ENCODE data around the gene CUL1.

CUL1 gene

GRCh38 chr7:148825338-148825737 lies 126.6 kb downstream of the CUL1 start:
- H3K27ac ChIP-seq (ENCODE audit: low read depth, low read length): no peak overlapping the region
- H3K36me3 ChIP-seq (ENCODE audit: control insufficient read depth, insufficient read depth, low read length): peaks cover 46% of the 10 kb centered on the region
- no peak overlapping the region for H3K4me3 ChIP-seq (ENCODE audit: low read depth, low read length)
- no peaks in the 10 kb centered on the region for H3K9me3 ChIP-seq (ENCODE audit: control insufficient read depth, insufficient read depth, low read depth, low read length)
- H3K27me3 ChIP-seq (ENCODE audit: control insufficient read depth, insufficient read depth, low read length): no peaks in the 10 kb centered on the region
- peaks cover under 1% of the 10 kb centered on the region; the same call in 1 of the 2 replicates for H3K4me1 ChIP-seq (ENCODE audit: control insufficient read depth, insufficient read depth, low read length)
- H3K9ac ChIP-seq (ENCODE audit: low read length): no peak overlapping the region

- Histone ChIP-seq H3K36me3 (ENCODE audit: control insufficient read depth, insufficient read depth, low read length) (peaks cover 49% of the 10 kb centered on the region), H3K4me1 (ENCODE audit: control insufficient read depth, insufficient read depth, low read length) (no peaks in the 10 kb centered on the region), H3K4me3 (ENCODE audit: low read depth, low read length) (no peak overlapping the region), H3K27ac (ENCODE audit: low read depth, low read length) (no peak overlapping the region), H3K9ac (ENCODE audit: low read length) (no peak overlapping the region), H3K9me3 (ENCODE audit: control insufficient read depth, insufficient read depth, low read depth, low read length) (no peaks in the 10 kb centered on the region), H3K27me3 (ENCODE audit: control insufficient read depth, insufficient read depth, low read length) (no peaks in the 10 kb centered on the region)
Measured at GRCh38 chr7:148828965-148829364, 130.3 kb downstream of the CUL1 start.

- Histone ChIP-seq H3K27ac (ENCODE audit: low read depth, low read length) (no peak overlapping the region), H3K4me1 (ENCODE audit: control insufficient read depth, insufficient read depth, low read length) (no peaks in the 10 kb centered on the region), H3K4me3 (ENCODE audit: low read depth, low read length) (no peak overlapping the region), H3K36me3 (ENCODE audit: control insufficient read depth, insufficient read depth, low read length) (peaks cover 34% of the 10 kb centered on the region), H3K9ac (ENCODE audit: low read length) (no peak overlapping the region), H3K9me3 (ENCODE audit: control insufficient read depth, insufficient read depth, low read depth, low read length) (no peaks in the 10 kb centered on the region), H3K27me3 (ENCODE audit: control insufficient read depth, insufficient read depth, low read length) (no peaks in the 10 kb centered on the region)
Measured at GRCh38 chr7:148830897-148831692, 132.4 kb downstream of the CUL1 start.

GRCh38 chr7:148831782-148832181 lies 133.1 kb downstream of the CUL1 start:
- H3K9ac ChIP-seq (ENCODE audit: low read length): no peak overlapping the region
- H3K4me1 ChIP-seq (ENCODE audit: control insufficient read depth, insufficient read depth, low read length): no peaks in the 10 kb centered on the region
- H3K27me3 ChIP-seq (ENCODE audit: control insufficient read depth, insufficient read depth, low read length): no peaks in the 10 kb centered on the region
- peaks cover 32% of the 10 kb centered on the region for H3K36me3 ChIP-seq (ENCODE audit: control insufficient read depth, insufficient read depth, low read length)
- no peaks in the 10 kb centered on the region for H3K9me3 ChIP-seq (ENCODE audit: control insufficient read depth, insufficient read depth, low read depth, low read length)
- H3K4me3 ChIP-seq (ENCODE audit: low read depth, low read length): no peak overlapping the region
- H3K27ac ChIP-seq (ENCODE audit: low read depth, low read length): no peak overlapping the region

GRCh38 chr7:148834605-148835004 lies 135.9 kb downstream of the CUL1 start:
- Histone ChIP-seq H3K4me1 (ENCODE audit: control insufficient read depth, insufficient read depth, low read length) (no peaks in the 10 kb centered on the region), H3K4me3 (ENCODE audit: low read depth, low read length) (no peak overlapping the region), H3K27ac (ENCODE audit: low read depth, low read length) (no peak overlapping the region), H3K9me3 (ENCODE audit: control insufficient read depth, insufficient read depth, low read depth, low read length) (no peaks in the 10 kb centered on the region), H3K27me3 (ENCODE audit: control insufficient read depth, insufficient read depth, low read length) (no peaks in the 10 kb centered on the region), H3K9ac (ENCODE audit: low read length) (no peak overlapping the region), H3K36me3 (ENCODE audit: control insufficient read depth, insufficient read depth, low read length) (peaks cover 10% of the 10 kb centered on the region)

GRCh38 chr7:148835854-148836253 lies 137.2 kb downstream of the CUL1 start:
- no peak overlapping the region for H3K9ac ChIP-seq (ENCODE audit: low read length)
- H3K36me3 ChIP-seq (ENCODE audit: control insufficient read depth, insufficient read depth, low read length): peaks cover 7% of the 10 kb centered on the region
- no peaks in the 10 kb centered on the region for H3K27me3 ChIP-seq (ENCODE audit: control insufficient read depth, insufficient read depth, low read length)
- no peaks in the 10 kb centered on the region for H3K9me3 ChIP-seq (ENCODE audit: control insufficient read depth, insufficient read depth, low read depth, low read length)
- no peak overlapping the region for H3K4me3 ChIP-seq (ENCODE audit: low read depth, low read length)
- no peak overlapping the region for H3K27ac ChIP-seq (ENCODE audit: low read depth, low read length)
- no peaks in the 10 kb centered on the region for H3K4me1 ChIP-seq (ENCODE audit: control insufficient read depth, insufficient read depth, low read length)

- H3K9ac ChIP-seq (ENCODE audit: low read length): no peak overlapping the region
- no peaks in the 10 kb centered on the region for H3K27me3 ChIP-seq (ENCODE audit: control insufficient read depth, insufficient read depth, low read length)
- H3K9me3 ChIP-seq (ENCODE audit: control insufficient read depth, insufficient read depth, low read depth, low read length): no peaks in the 10 kb centered on the region
- H3K36me3 ChIP-seq (ENCODE audit: control insufficient read depth, insufficient read depth, low read length): peaks cover 7% of the 10 kb centered on the region; the same call in 1 of the 2 replicates
- H3K4me1 ChIP-seq (ENCODE audit: control insufficient read depth, insufficient read depth, low read length): no peaks in the 10 kb centered on the region
- no peak overlapping the region for H3K4me3 ChIP-seq (ENCODE audit: low read depth, low read length)
- H3K27ac ChIP-seq (ENCODE audit: low read depth, low read length): no peak overlapping the region
Measured at GRCh38 chr7:148838905-148839304, 140.2 kb downstream of the CUL1 start.

GRCh38 chr7:148847815-148848734 lies 149.4 kb downstream of the CUL1 start:
- H3K9ac ChIP-seq (ENCODE audit: low read length): no peak overlapping the region
- H3K27ac ChIP-seq (ENCODE audit: low read depth, low read length): 0 out of 2 replicates have a peak overlapping the region, but pooled peaks have one; percentile 32
- H3K4me3 ChIP-seq (ENCODE audit: low read depth, low read length): no peak overlapping the region
- peaks cover 42% of the 10 kb centered on the region for H3K4me1 ChIP-seq (ENCODE audit: control insufficient read depth, insufficient read depth, low read length)
- 0 out of 2 replicates have a peak, but pooled peaks cover 2% of the 10 kb centered on the region for H3K36me3 ChIP-seq (ENCODE audit: control insufficient read depth, insufficient read depth, low read length)
- H3K9me3 ChIP-seq (ENCODE audit: control insufficient read depth, insufficient read depth, low read depth, low read length): no peaks in the 10 kb centered on the region
- H3K27me3 ChIP-seq (ENCODE audit: control insufficient read depth, insufficient read depth, low read length): no peaks in the 10 kb centered on the region

GRCh38 chr7:148849393-148850098 lies 150.8 kb downstream of the CUL1 start:
- no peaks in the 10 kb centered on the region for H3K27me3 ChIP-seq (ENCODE audit: control insufficient read depth, insufficient read depth, low read length)
- H3K9ac ChIP-seq (ENCODE audit: low read length): no peak overlapping the region
- H3K27ac ChIP-seq (ENCODE audit: low read depth, low read length): no peak overlapping the region
- H3K4me3 ChIP-seq (ENCODE audit: low read depth, low read length): no peak overlapping the region
- peaks cover 42% of the 10 kb centered on the region for H3K4me1 ChIP-seq (ENCODE audit: control insufficient read depth, insufficient read depth, low read length)
- no peaks in the 10 kb centered on the region for H3K9me3 ChIP-seq (ENCODE audit: control insufficient read depth, insufficient read depth, low read depth, low read length)
- no peaks in the 10 kb centered on the region for H3K36me3 ChIP-seq (ENCODE audit: control insufficient read depth, insufficient read depth, low read length)

- Histone ChIP-seq H3K27me3 (ENCODE audit: control insufficient read depth, insufficient read depth, low read length) (no peaks in the 10 kb centered on the region), H3K4me1 (ENCODE audit: control insufficient read depth, insufficient read depth, low read length) (peaks cover 42% of the 10 kb centered on the region), H3K4me3 (ENCODE audit: low read depth, low read length) (no peak overlapping the region), H3K27ac (ENCODE audit: low read depth, low read length) (no peak overlapping the region), H3K9me3 (ENCODE audit: control insufficient read depth, insufficient read depth, low read depth, low read length) (no peaks in the 10 kb centered on the region), H3K36me3 (ENCODE audit: control insufficient read depth, insufficient read depth, low read length) (no peaks in the 10 kb centered on the region), H3K9ac (ENCODE audit: low read length) (no peak overlapping the region)
Measured at GRCh38 chr7:148850564-148850963, 151.9 kb downstream of the CUL1 start.
